PC-9 (cell line): Measurements from ENCODE around the gene TBC1D13.
"Not testable (repeated sequence)": the region's sequence is repeated elsewhere in the genome, so short reads cannot be mapped to it uniquely, and the experiment has no call there.

Experiments
- CTCF ChIP-seq: fragments of 200-600 bp; sonication (generic); conservative IDR thresholded peaks from 2 replicates; pipeline ENCODE4 v1.6.1; 2017; ENCODE audit warnings: mixed run types, antibody characterized with exemption, mild to moderate bottlenecking, moderate library complexity
- EZH2 ChIP-seq: fragments of 200-600 bp; sonication (generic); IDR thresholded peaks from 2 replicates; pipeline ENCODE4 v1.8.0; 2017; ENCODE audit warnings: antibody characterized with exemption, low read depth

GRCh38 chr9:128780093-128780492 lies 7.0 kb upstream of the TBC1D13 start:
- not testable (repeated sequence) for TF ChIP-seq CTCF, EZH2
